ENCODE data around the gene E2F4. TPM values are rescaled to one million over a fixed set of nuclear protein-coding genes. Genes with fewer than 3 reads are reported as not detected.

E2F4 gene
- total RNA-seq, 1 experiment from 2014 or later: 114 TPM

DNA sequence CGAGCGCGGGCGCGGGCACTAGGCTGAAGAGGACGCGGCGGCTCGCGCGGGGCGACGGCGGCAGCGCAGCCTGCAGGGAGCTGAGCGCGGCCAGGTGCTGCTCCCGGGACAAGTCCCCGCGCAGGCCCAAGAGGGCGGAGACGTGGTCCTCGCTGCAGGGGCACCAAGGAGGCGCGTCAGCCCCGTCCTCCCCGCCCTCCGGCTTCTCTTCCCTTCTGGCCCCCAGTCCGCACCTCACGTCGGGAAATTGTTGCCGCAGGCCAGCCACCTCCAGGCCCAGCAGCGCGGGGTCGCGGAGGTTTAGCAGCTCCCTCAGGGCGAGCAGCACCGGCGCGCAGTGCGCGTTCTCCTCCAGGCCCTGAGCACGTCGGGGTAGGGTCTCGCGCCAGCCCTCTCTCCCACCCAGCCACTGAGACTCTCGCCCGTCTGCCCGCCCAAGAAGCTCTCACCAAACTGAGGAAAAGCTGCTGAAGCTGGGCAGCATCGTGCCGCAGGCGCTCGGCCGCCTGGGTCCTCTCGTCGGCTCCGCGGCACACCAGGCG lies 7.4 kb upstream of the E2F4 start:
- TF ChIP-seq EGR1 (IDR thresholded peaks at IDR 0.05; ENCODE audit: low read depth) (no peak), FOSL1 (IDR thresholded peaks at IDR 0.05; ENCODE audit: low read depth) (no peak), POLR2A (IDR thresholded peaks at IDR 0.05; ENCODE audit: borderline replicate concordance, extremely low read depth, insufficient read depth, insufficient read length) (no peak), SP1 (IDR thresholded peaks at IDR 0.05; ENCODE audit: low read depth) (no peak), SRF (IDR thresholded peaks at IDR 0.05; ENCODE audit: low read depth) (no peak), YY1 (IDR thresholded peaks at IDR 0.05; ENCODE audit: extremely low read depth, insufficient replicate concordance, low read depth, low read length) (no peak)
- TF ChIP-seq, protein P1, sequence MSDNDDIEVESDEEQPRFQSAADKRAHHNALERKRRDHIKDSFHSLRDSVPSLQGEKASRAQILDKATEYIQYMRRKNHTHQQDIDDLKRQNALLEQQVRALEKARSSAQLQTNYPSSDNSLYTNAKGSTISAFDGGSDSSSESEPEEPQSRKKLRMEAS (IDR thresholded peaks at IDR 0.05): no peak
- H3K9me3 ChIP-seq (ENCODE audit: control insufficient read depth in 1 of 2, insufficient read depth in 1 of 2, low read depth in 1 of 2, low read length in 2 of 2): no peaks in the 10 kb centered on the region
- peak overlapping the region; percentile 95 for H3K27ac ChIP-seq (ENCODE audit: low read depth, low read length)
- DNase-seq (ENCODE audit: low read depth, low spot score) (no peak), ATAC-seq (no peak)
- H3K36me3 ChIP-seq (ENCODE audit: control insufficient read depth in 1 of 2, insufficient read depth in 2 of 2, low read length in 2 of 2): no peaks in the 10 kb centered on the region
- H3K4me1 ChIP-seq (ENCODE audit: control insufficient read depth in 1 of 2, insufficient read depth in 2 of 2, low read length in 2 of 2): peaks cover 13 to 46% of the 10 kb centered on the region in 2 experiments; a peak in 3 of 4 replicates
- CTCF ChIA-PET: interaction anchor here (0.9 to 1.5 kb wide), 11 partner anchors 14 to 289 kb away, joined by 3 to 12 read pairs (median 5); partner anchors contain the start of genes ELMO3 and NOL3
- intact Hi-C loops (cut with micrococcal nuclease): no loop called here
- peak overlapping the region; percentile 82 for H3K4me2 ChIP-seq (ENCODE audit: low read length)
- BruUV-seq (replicated peaks): no TSS peak
- POLR2A ChIA-PET: interaction anchor here (1.5 kb wide), 1 partner anchor 42 kb away, joined by 3 read pairs; the partner anchor contains the start of gene TMEM208
- RAD21 ChIA-PET (ENCODE audit: low non-redundant PET in 1 of 2, low total read pairs in 2 of 2, uncharacterized antibody in 2 of 2, unreplicated experiment in 2 of 2): interaction anchor here in 1 of 2 experiments (1.2 kb wide), 2 partner anchors 155 to 166 kb away, joined by 3 to 16 read pairs; no protein-coding TSS in a partner anchor
- H3K79me2 ChIP-seq (ENCODE audit: insufficient read depth, low read length): peaks cover 11% of the 10 kb centered on the region
- peak overlapping the region; percentile 68 to 71; a peak in 2 of 4 replicates for H3K4me3 ChIP-seq (replicated peaks in 1 of 2; ENCODE audit: low read depth in 1 of 2, low read length in 2 of 2)
- no peak overlapping the region for H2AFZ ChIP-seq (ENCODE audit: low read depth, low read length, poor library complexity, severe bottlenecking)
- no peaks in the 10 kb centered on the region for H3K9me2 ChIP-seq (ENCODE audit: insufficient read depth)
- peak overlapping the region; percentile 79; the same call in 1 of the 2 replicates for H3K9ac ChIP-seq (ENCODE audit: low read length)
- H4K20me1 ChIP-seq (ENCODE audit: insufficient read depth): no peaks in the 10 kb centered on the region
- H3K27me3 ChIP-seq (ENCODE audit: insufficient read depth, low read length): no peaks in the 10 kb centered on the region

DNA sequence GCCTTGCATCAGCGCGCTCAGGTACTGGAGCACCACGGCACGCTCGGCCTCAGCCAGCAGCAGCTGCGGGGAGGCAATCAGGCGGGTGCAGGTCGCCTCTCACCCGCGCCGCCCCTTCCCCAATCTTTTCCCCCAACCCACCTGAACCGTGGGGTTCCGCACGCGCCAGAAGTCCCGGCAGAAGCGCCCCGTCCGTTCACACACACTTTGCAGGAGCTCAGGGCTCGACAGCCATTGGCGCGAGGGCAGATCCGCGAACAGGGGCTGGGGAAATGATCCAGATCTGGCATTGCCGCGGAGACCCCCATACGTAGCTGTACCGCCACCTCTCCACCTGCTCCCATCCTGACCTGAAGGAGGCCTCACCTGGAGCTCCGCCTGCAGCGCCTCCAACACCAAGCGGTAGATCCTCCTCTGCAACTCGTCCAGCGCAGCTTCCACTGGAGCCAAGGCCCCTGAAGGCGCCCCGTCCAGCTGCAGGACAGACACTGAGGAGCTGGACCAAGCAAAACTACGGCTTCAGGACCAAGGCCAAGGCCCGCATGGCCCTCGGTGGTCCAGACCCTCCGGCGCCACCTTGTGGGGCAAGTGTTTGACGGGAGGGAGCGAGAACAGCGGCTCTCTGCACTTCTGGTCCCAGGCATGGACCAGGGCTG lies 6.8 kb upstream of the E2F4 start:
- peak; percentile 67 for DNase-seq (ENCODE audit: low read depth, low spot score)
- Histone ChIP-seq H3K27ac (ENCODE audit: low read depth, low read length) (no peak overlapping the region; the same call in 1 of the 2 replicates), H3K27me3 (ENCODE audit: insufficient read depth, low read length) (no peaks in the 10 kb centered on the region), H3K4me1 (ENCODE audit: control insufficient read depth in 1 of 2, insufficient read depth in 2 of 2, low read length in 2 of 2) (peaks cover 10 to 43% of the 10 kb centered on the region in 2 experiments; a peak in 3 of 4 replicates), H3K4me3 (replicated peaks in 1 of 2; ENCODE audit: low read depth in 1 of 2, low read length in 2 of 2) (no peak overlapping the region), H2AFZ (ENCODE audit: low read depth, low read length, poor library complexity, severe bottlenecking) (no peak overlapping the region), H3K4me2 (ENCODE audit: low read length) (peak overlapping the region; percentile 53), H3K79me2 (ENCODE audit: insufficient read depth, low read length) (peaks cover 11% of the 10 kb centered on the region), H3K9me3 (ENCODE audit: control insufficient read depth in 1 of 2, insufficient read depth in 1 of 2, low read depth in 1 of 2, low read length in 2 of 2) (no peaks in the 10 kb centered on the region), H3K36me3 (ENCODE audit: control insufficient read depth in 1 of 2, insufficient read depth in 2 of 2, low read length in 2 of 2) (no peaks in the 10 kb centered on the region), H3K9me2 (ENCODE audit: insufficient read depth) (no peaks in the 10 kb centered on the region), H4K20me1 (ENCODE audit: insufficient read depth) (no peaks in the 10 kb centered on the region), H3K9ac (ENCODE audit: low read length) (no peak overlapping the region)
- intact Hi-C loops (cut with micrococcal nuclease): loop anchor here (1.0 kb wide), 2 partner anchors 167 to 208 kb away; no protein-coding TSS in a partner anchor
- POLR2A ChIA-PET: interaction anchor here (1.5 kb wide), 1 partner anchor 42 kb away, joined by 3 read pairs; the partner anchor contains the start of gene TMEM208
- CTCF ChIA-PET: interaction anchor here (0.7 to 1.5 kb wide), 13 partner anchors 13 to 290 kb away, joined by 3 to 12 read pairs (median 4); partner anchors contain the start of genes ELMO3 and NOL3
- BruUV-seq (replicated peaks): TSS peak; percentile 38
- RAD21 ChIA-PET (ENCODE audit: low non-redundant PET in 1 of 2, low total read pairs in 2 of 2, uncharacterized antibody in 2 of 2, unreplicated experiment in 2 of 2): interaction anchor here in 1 of 2 experiments (0.6 to 1.2 kb wide), 3 partner anchors 154 to 215 kb away, joined by 3 to 16 read pairs (median 3); no protein-coding TSS in a partner anchor
- peak; percentile 61 for ATAC-seq
- TF ChIP-seq, protein P2, sequence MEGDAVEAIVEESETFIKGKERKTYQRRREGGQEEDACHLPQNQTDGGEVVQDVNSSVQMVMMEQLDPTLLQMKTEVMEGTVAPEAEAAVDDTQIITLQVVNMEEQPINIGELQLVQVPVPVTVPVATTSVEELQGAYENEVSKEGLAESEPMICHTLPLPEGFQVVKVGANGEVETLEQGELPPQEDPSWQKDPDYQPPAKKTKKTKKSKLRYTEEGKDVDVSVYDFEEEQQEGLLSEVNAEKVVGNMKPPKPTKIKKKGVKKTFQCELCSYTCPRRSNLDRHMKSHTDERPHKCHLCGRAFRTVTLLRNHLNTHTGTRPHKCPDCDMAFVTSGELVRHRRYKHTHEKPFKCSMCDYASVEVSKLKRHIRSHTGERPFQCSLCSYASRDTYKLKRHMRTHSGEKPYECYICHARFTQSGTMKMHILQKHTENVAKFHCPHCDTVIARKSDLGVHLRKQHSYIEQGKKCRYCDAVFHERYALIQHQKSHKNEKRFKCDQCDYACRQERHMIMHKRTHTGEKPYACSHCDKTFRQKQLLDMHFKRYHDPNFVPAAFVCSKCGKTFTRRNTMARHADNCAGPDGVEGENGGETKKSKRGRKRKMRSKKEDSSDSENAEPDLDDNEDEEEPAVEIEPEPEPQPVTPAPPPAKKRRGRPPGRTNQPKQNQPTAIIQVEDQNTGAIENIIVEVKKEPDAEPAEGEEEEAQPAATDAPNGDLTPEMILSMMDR (IDR thresholded peaks at IDR 0.05 in 2 of 3, conservative IDR thresholded peaks at IDR 0.05 in 1 of 3; ENCODE audit: borderline replicate concordance in 1 of 3, insufficient read depth in 1 of 3, low read depth in 2 of 3, low read length in 2 of 3): peak in 2 of 3 experiments; percentile 80; a peak in 4 of 6 replicates
- TF ChIP-seq ZFX (IDR thresholded peaks at IDR 0.05) (no peak), ELF1 (IDR thresholded peaks at IDR 0.05; ENCODE audit: borderline replicate concordance, low read depth) (no peak), CEBPB (IDR thresholded peaks at IDR 0.05; ENCODE audit: low read depth) (no peak), FOSL1 (IDR thresholded peaks at IDR 0.05; ENCODE audit: low read depth) (no peak), EZH2 (IDR thresholded peaks at IDR 0.05) (no peak), POLR2AphosphoS5 (IDR thresholded peaks at IDR 0.05; ENCODE audit: low read depth, low read length) (0 out of 2 replicates have a peak, but pooled peaks have one; percentile 26), YY1 (IDR thresholded peaks at IDR 0.05; ENCODE audit: extremely low read depth, insufficient replicate concordance, low read depth, low read length) (peak; percentile 46), EGR1 (IDR thresholded peaks at IDR 0.05; ENCODE audit: low read depth) (no peak), SP1 (IDR thresholded peaks at IDR 0.05; ENCODE audit: low read depth) (no peak)
- TF ChIP-seq, protein P1 (IDR thresholded peaks at IDR 0.05): no peak
- TF ChIP-seq, protein P3, sequence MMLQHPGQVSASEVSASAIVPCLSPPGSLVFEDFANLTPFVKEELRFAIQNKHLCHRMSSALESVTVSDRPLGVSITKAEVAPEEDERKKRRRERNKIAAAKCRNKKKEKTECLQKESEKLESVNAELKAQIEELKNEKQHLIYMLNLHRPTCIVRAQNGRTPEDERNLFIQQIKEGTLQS (IDR thresholded peaks at IDR 0.05): no peak

Data from HCT116 (cell line).